GM19099 (cell line): ENCODE results near the gene MEF2D.

Source experiments
- POLR2A ChIP-seq: IDR thresholded peaks from 3 replicates; pipeline ENCODE4 v1.6.1; 2011; ENCODE audit warnings: low read depth; ENCODE audit not compliant: insufficient read length; ENCODE audit errors: extremely low read depth

Gene MEF2D

GRCh38 chr1:156476501-156477298 is 23.9 kb downstream of the MEF2D start:
- TF ChIP-seq POLR2A: no peak

GRCh38 chr1:156475568-156476500 is 24.7 kb downstream of the MEF2D start:
- no peak for TF ChIP-seq POLR2A

- no peak for TF ChIP-seq POLR2A
These were observed 25.6 kb downstream of the MEF2D start for GRCh38 chr1:156474966-156475365.

GRCh38 chr1:156471496-156472490 is 28.8 kb downstream of the MEF2D start:
- TF ChIP-seq POLR2A: no peak

GRCh38 chr1:156470473-156470872 is 30.1 kb downstream of the MEF2D start:
- no peak for TF ChIP-seq POLR2A

GRCh38 chr1:156468693-156469345 is 31.8 kb downstream of the MEF2D start:
- no peak for TF ChIP-seq POLR2A

GRCh38 chr1:156467906-156468305 is 32.7 kb downstream of the MEF2D start:
- TF ChIP-seq POLR2A: no peak

GRCh38 chr1:156467385-156467784 is 33.2 kb downstream of the MEF2D start:
- no peak for TF ChIP-seq POLR2A

- no peak for TF ChIP-seq POLR2A
These were observed 34.7 kb downstream of the MEF2D start for GRCh38 chr1:156465747-156466365.

GRCh38 chr1:156464825-156465452 is 35.6 kb downstream of the MEF2D start:
- no peak for TF ChIP-seq POLR2A

- no peak for TF ChIP-seq POLR2A
These were observed 36.2 kb downstream of the MEF2D start for GRCh38 chr1:156464335-156464734.

- TF ChIP-seq POLR2A: no peak
These were observed 36.7 kb downstream of the MEF2D start for GRCh38 chr1:156463874-156464273.
